ENCODE data around the gene CPNE7.
A peak's percentile ranks its signal among the peaks of the same experiment; 100 is the strongest.

The CPNE7 gene

GRCh38 chr16:89575247-89576152 is at the start of gene CPNE7:
CPNE7 (plus strand) TSS chr16:89575758; CDS start chr16:89575898, 140 bp downstream.
- DNase-seq, result no peak

DNA sequence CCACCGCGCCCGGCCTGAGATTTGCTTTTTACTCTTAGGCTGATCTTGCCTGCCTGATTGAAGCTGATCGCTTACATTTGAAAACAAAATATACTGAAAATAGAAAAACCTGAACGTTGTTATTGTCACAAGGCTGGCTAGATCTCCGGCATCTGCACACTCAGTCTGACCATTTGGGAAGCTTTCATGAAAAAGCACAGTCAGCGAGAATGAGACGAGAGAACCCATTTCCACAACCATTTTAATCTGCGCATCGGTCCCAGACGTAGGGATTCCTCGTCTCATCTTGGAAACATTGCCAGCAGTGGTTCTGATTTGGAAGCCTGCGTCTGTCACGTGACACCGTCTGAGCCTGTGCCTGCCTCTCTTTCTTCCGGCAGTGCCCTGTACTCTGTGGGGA is 46.5 kb upstream of the CPNE7 start:
- no peak for DNase-seq

- no peak for DNase-seq
These were observed 44.9 kb upstream of the CPNE7 start for GRCh38 chr16:89530401-89531381.

GRCh38 chr16:89531821-89532526 is 43.6 kb upstream of the CPNE7 start:
- no peak for DNase-seq

DNA sequence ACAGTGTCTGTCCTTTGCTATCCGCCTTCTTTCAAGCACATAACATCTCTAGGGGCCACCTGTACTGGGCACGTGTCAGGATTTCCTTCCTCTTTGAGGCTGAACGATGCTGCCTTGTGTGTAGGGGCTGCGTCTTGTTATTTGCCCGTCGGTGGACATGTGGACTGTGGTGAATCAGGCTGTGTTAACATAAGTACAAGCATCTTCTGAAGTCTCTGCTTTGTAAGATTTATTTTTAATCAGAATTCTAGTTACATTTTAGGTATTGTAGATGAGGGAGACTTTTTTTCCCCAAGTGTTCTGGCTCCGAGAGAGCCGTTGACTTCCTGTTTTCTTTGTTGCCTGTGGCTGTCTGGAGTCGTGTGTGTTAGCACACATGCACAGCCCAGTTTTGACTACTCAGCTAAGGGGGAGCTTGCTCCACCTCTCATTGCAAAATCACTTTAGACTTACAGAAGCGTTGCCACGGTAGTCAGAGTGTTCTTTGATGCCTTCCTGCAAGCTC is 41.3 kb upstream of the CPNE7 start:
- peak; percentile 55 for DNase-seq

DNA sequence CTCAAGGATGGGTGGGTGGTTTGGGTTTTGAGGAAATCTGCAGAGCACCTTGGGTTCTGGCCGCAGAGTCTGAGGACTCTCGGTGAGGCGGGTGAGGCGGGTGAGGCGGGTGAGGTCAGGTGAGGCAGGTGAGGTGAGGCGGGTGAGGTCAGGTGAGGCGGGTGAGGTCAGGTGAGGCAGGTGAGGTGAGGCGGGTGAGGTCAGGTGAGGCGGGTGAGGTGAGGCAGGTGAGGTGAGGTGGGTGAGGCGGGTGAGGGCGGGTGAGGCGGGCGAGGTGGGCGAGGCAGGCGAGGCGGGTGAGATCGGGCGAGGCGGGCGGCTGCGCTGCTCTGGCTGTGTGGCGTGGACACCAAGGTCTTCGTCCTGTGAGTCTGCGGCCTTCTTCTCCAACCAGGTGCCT is 39.2 kb upstream of the CPNE7 start:
- no peak for DNase-seq

- no peak for DNase-seq
These were observed 38.5 kb upstream of the CPNE7 start for GRCh38 chr16:89536886-89537548.

DNA sequence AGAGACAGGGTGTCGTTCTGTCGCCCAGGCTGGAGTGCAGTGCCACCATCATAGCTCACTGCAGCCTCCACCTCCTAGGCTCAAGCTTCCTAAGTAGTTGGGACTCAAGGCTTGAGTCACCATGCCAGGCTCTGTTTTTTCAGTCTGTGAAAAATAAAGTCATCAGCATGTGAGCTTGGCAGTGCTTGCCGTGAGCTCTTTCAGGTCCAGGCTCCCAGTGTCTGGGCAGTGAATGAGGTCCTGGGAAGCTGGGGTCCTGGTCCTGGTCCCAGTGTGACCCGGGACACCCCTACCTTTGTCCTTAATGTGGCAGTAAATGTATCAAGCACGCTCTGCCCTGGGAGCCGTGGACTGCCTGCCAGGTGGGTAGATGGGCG is 38.0 kb upstream of the CPNE7 start:
- DNase-seq, result no peak

GRCh38 chr16:89538286-89538685 is 37.3 kb upstream of the CPNE7 start:
- no peak for DNase-seq

GRCh38 chr16:89540557-89540956 is 35.0 kb upstream of the CPNE7 start:
- DNase-seq, result no peak

DNA sequence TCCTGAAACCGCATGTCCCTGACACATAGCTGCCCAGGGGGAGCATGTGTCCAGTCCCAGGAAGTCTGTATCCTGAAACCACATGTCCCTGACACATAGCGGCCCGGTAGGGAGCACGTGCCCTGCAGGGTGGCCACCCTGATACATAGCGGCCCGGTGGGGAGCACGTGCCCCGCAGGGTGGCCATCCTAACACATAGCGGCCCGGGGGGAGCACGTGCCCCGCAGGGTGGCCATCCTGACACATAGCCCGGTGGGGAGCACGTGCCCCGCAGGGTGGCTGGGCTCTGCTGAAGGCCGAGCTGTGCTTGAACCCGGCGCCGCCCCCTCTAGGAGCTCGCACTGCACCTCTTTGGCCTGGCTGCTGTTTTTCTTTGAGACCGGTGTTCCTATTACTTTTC is 33.8 kb upstream of the CPNE7 start:
- no peak for DNase-seq

DNA sequence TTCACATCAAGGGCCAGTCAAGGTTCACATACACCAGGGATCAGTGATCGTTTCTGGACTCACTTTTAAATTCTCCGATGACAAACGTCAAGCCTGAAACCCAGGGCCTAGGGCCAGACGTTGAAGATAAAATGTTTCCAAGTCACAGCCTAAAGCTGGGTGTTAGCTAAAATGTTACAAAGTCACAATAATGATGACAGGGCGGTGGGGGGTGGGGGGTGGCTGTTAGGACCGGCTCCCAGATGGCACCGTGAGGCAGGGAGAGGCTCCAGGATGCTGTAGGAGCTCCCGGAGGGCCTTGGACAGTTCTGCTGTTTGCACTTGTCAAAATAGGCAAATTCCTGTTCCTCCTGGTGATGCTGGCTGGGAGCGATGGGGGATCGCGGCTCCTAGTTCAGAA is 31.4 kb upstream of the CPNE7 start:
- no peak for DNase-seq

- no peak for DNase-seq
These were observed 30.9 kb upstream of the CPNE7 start for GRCh38 chr16:89544713-89545043.

DNA sequence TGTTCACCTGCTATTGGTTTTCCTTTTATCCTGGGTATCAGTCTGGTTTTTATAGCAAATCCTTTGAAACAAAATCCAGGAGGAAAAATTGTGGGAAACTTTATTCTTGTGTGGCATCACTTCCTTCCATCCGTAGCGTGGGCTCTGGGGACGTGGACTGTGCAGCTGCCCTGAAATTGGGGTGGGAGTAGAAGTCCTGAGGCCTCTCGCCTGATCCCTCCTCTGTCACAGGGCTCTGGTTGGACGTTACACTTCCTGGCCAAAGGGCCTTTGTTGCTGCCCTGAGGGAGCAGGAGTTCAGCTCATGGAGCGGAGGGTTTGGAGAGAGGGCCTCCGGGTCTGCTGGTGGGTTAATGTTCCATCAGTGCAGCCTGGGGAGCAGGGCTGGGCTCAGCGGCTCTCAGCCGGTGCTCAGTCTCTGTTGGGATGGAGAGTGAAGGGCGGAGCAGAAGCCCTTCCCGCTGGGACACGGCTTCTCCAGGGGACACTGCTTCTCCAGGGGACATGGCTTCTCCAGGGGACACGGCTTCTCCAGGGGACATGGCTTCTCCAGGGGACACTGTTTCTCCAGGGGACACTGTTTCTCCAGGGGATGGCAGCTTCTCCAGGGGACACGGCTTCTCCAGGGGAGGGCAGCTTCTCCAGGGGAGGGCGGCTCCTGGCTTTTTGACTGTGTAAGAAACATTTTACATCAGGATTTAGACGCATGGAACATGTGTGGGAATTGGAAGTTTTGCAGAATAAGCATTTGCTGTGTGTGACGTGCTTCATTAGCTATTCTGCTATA is 30.3 kb upstream of the CPNE7 start:
- no peak for DNase-seq

DNA sequence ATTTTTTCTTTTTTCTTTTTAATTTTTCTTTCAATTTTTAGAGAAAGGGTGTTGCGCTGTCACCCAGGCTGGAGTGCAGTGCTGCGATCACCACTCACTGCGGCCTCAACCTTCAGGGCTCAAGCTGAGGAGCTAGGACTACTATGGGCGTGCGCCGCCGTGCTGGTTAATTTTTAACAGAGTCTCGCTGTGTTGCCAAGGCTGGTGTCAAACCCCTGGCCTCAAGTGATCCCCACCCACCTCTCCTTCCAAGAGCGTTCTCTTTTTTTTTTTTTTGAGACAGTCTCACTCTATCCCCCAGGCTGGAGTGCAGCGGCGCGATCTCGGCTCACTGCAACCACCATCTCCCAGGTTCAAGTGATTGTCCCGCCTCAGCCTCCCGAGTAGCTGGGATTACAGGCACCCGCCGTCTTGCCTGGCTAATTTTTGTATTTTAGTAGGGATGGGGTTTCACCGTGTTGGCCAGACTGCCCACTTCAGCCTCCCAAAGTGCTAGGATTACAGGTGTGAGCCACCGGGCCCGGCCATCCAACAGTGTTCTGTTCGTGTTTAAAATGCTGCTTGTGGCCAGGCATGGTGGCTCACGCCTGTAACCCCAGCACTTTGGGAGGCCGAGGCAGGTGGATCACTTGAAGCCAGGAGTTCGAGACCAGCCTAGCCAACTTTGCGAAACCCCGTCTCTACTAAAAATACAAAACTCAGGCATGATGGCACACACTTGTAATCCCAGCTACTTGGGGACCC is 29.6 kb upstream of the CPNE7 start:
- DNase-seq, result no peak

GRCh38 chr16:89546781-89547180 is 28.8 kb upstream of the CPNE7 start:
- DNase-seq, result no peak

DNA sequence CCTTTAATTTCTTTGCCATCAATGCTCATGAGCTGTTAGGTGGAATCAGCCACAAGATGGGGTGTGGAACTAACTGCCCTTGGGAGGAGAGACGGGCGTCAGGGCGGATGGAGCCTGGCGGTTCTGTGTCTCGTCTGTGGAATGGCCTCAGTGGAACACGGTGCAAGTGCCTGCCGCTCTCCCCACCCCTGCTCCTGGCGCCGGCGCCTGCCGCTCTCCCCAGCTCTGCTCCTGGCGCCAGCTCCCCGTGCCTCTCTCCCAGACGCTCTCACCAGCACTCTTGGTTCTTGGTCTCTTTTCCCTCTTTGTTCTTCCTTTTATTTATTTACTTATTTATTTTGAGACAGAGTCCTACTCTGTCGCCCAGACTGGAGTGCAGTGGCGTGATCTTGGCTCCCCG is 28.3 kb upstream of the CPNE7 start:
- DNase-seq, result no peak

DNA sequence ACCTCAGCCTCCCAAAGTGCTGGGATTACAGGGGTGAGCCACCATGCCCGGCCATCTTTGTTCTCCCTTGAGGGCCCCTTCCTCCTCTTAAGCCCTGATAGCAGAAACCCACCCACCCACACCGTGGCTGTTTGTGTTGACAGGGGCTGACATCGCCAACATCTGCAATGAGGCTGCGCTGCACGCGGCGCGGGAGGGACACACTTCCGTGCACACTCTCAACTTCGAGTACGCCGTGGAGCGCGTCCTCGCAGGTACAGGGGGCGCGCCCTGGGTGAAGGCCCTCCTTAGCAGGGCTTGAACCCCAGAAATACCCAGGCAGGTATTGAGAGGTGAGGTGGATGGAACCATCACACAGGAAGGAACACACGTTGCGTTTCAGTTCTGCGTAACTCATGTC is 27.7 kb upstream of the CPNE7 start:
- no peak for DNase-seq

- no peak for DNase-seq
These were observed 27.1 kb upstream of the CPNE7 start for GRCh38 chr16:89548344-89549006.

GRCh38 chr16:89549007-89549700 is 26.4 kb upstream of the CPNE7 start:
- no peak for DNase-seq

All from CD4-positive, alpha-beta T cell treated with Interleukin-4 for 4 hours (primary cell).